H9 (cell line): ENCODE results near the gene S100A8. TPM values are rescaled to one million over a fixed set of nuclear protein-coding genes. Genes with fewer than 3 reads are reported as not detected.

Experiments
- DNase-seq: peaks from one replicate; pipeline ENCODE4 v3.0.0-alpha.2; 2017
- H2AFZ ChIP-seq: one replicate; pipeline ENCODE4 v1.6.1; 2013; ENCODE audit warnings: mild to moderate bottlenecking, low read length, control low read depth, moderate library complexity
- H2AK5ac ChIP-seq: 2 replicates; pipeline ENCODE4 v1.6.1; 2013; ENCODE audit warnings: low read length, control low read depth, mixed read lengths; ENCODE audit not compliant: insufficient read length
- H2BK120ac ChIP-seq: one replicate; pipeline ENCODE4 v1.6.1; 2013; ENCODE audit warnings: low read depth, mild to moderate bottlenecking, low read length, control low read depth, inconsistent platforms; ENCODE audit not compliant: poor library complexity, severe bottlenecking
- H2BK12ac ChIP-seq: 2 replicates; pipeline ENCODE4 v1.6.1; 2013; ENCODE audit warnings: low read length, control low read depth, mixed read lengths, low read depth; ENCODE audit not compliant: insufficient read length
- H2BK15ac ChIP-seq: 2 replicates; pipeline ENCODE4 v1.6.1; 2013; ENCODE audit warnings: low read depth, low read length, control low read depth
- H2BK20ac ChIP-seq: one replicate; pipeline ENCODE4 v1.6.1; 2013; ENCODE audit warnings: low read depth, mild to moderate bottlenecking, low read length, control low read depth, inconsistent platforms; ENCODE audit not compliant: poor library complexity, severe bottlenecking
- H2BK5ac ChIP-seq: 2 replicates; pipeline ENCODE4 v1.6.1; 2013; ENCODE audit warnings: low read length, control low read depth, mixed read lengths; ENCODE audit not compliant: insufficient read length
- H3K14ac ChIP-seq: 2 replicates; pipeline ENCODE4 v1.6.1; 2013; ENCODE audit warnings: low read length, control low read depth; ENCODE audit not compliant: insufficient read depth
- H3K18ac ChIP-seq: 2 replicates; pipeline ENCODE4 v1.6.1; 2013; ENCODE audit warnings: low read depth, mild to moderate bottlenecking, mixed read lengths, low read length, control low read depth; ENCODE audit not compliant: insufficient read length
- H3K23ac ChIP-seq: 2 replicates; pipeline ENCODE4 v1.6.1; 2013; ENCODE audit warnings: low read length, control low read depth, mixed read lengths, low read depth; ENCODE audit not compliant: insufficient read length
- H3K23me2 ChIP-seq: 2 replicates; pipeline ENCODE4 v1.6.1; 2013; ENCODE audit warnings: low read depth, mild to moderate bottlenecking, mixed read lengths, low read length, control low read depth; ENCODE audit not compliant: insufficient read length, poor library complexity, severe bottlenecking
- H3K27ac ChIP-seq: 2 replicates; pipeline ENCODE4 v1.5.1; 2013; ENCODE audit warnings: low read length, control low read depth, mixed read lengths, low read depth; ENCODE audit not compliant: insufficient read length
- H3K27me3 ChIP-seq: 2 replicates; pipeline ENCODE4 v1.6.1; 2013; ENCODE audit warnings: low read length, control low read depth, inconsistent platforms; ENCODE audit not compliant: insufficient read depth
- H3K4ac ChIP-seq: 2 replicates; pipeline ENCODE4 v1.6.1; 2013; ENCODE audit warnings: low read depth, mild to moderate bottlenecking, control low read depth, inconsistent platforms, low read length, moderate library complexity
- H3K4me1 ChIP-seq: 2 replicates; pipeline ENCODE4 v1.6.1; 2013; ENCODE audit warnings: low read length, control low read depth, inconsistent platforms; ENCODE audit not compliant: insufficient read depth
- H3K4me2 ChIP-seq: 2 replicates; pipeline ENCODE4 v1.6.1; 2013; ENCODE audit warnings: low read length, control low read depth, mixed read lengths; ENCODE audit not compliant: insufficient read length, insufficient read depth
- H3K56ac ChIP-seq: 2 replicates; pipeline ENCODE4 v1.6.1; 2013; ENCODE audit warnings: low read depth, mild to moderate bottlenecking, mixed read lengths, low read length, control low read depth; ENCODE audit not compliant: insufficient read length
- H3K79me1 ChIP-seq: 2 replicates; pipeline ENCODE4 v1.6.1; 2013; ENCODE audit warnings: low read depth, mild to moderate bottlenecking, moderate library complexity, low read length, control low read depth, inconsistent platforms; ENCODE audit not compliant: insufficient read depth, poor library complexity, severe bottlenecking
- H3K79me2 ChIP-seq: 2 replicates; pipeline ENCODE4 v1.6.1; 2013; ENCODE audit warnings: low read length, control low read depth, inconsistent platforms; ENCODE audit not compliant: insufficient read depth
- H3K9ac ChIP-seq: 2 replicates; pipeline ENCODE4 v1.6.1; 2013; ENCODE audit warnings: low read length, control low read depth, mixed read lengths; ENCODE audit not compliant: insufficient read length; ENCODE audit errors: extremely low read depth
- H3K9me3 ChIP-seq: one replicate; pipeline ENCODE4 v1.6.1; 2013; ENCODE audit warnings: low read depth, low read length, inconsistent platforms; ENCODE audit not compliant: control insufficient read depth
- H3T11ph ChIP-seq: one replicate; pipeline ENCODE4 v1.6.1; 2013; ENCODE audit warnings: mild to moderate bottlenecking, low read length, control low read depth, inconsistent platforms
- H4K20me1 ChIP-seq: one replicate; pipeline ENCODE4 v1.6.1; 2013; ENCODE audit not compliant: control insufficient read depth, insufficient read length, insufficient read depth
- H4K5ac ChIP-seq: 2 replicates; pipeline ENCODE4 v1.6.1; 2013; ENCODE audit warnings: low read depth, mild to moderate bottlenecking, mixed read lengths, low read length, control low read depth; ENCODE audit not compliant: insufficient read length
- H4K8ac ChIP-seq: replicated peaks from 2 replicates; pipeline ENCODE4 v1.6.1; 2013; ENCODE audit warnings: low read length, control low read depth, mixed read lengths, low read depth; ENCODE audit not compliant: insufficient read length
- H4K91ac ChIP-seq: 2 replicates; pipeline ENCODE4 v1.6.1; 2013; ENCODE audit warnings: low read depth, mild to moderate bottlenecking, moderate library complexity, mixed read lengths, low read length, control low read depth; ENCODE audit not compliant: insufficient read length
- H3K27ac Mint-ChIP-seq, 3 experiments: 2 replicates in 2 of 3; 3 replicates in 1 of 3; pipeline ENCODE4 v1.8.0; 2020 to 2021; ENCODE audit warnings: mixed read lengths in 3 of 3, mild to moderate bottlenecking in 1 of 3, moderate library complexity in 1 of 3
- H3K27me3 Mint-ChIP-seq: 2 replicates; pipeline ENCODE4 v1.8.0; 2021; ENCODE audit warnings: low read depth, mild to moderate bottlenecking, moderate library complexity, mixed read lengths
- H3K36me3 Mint-ChIP-seq, 3 experiments: 2 replicates in 2 of 3; 3 replicates in 1 of 3; pipeline ENCODE4 v1.8.0; 2020 to 2021; ENCODE audit warnings: low read depth in 3 of 3, mixed read lengths in 3 of 3; ENCODE audit not compliant: insufficient read depth in 1 of 3
- H3K4me1 Mint-ChIP-seq, 2 experiments: 2 replicates each; pipeline ENCODE4 v1.8.0; 2020; ENCODE audit warnings: mixed read lengths in 2 of 2
- H3K4me3 Mint-ChIP-seq, 2 experiments: 2 replicates in 1 of 2; 3 replicates in 1 of 2; pipeline ENCODE4 v1.8.0; 2020 to 2021; ENCODE audit warnings: mild to moderate bottlenecking in 2 of 2, mixed read lengths in 2 of 2, moderate library complexity in 1 of 2
- H3K9me3 Mint-ChIP-seq, 2 experiments: 2 replicates in 1 of 2; 3 replicates in 1 of 2; pipeline ENCODE4 v1.8.0; 2020; ENCODE audit warnings: mild to moderate bottlenecking in 2 of 2, mixed read lengths in 2 of 2, moderate library complexity in 1 of 2
- WGBS: extraction: QIAGEN DNeasy Blood & Tissue Kit; methylation state at CpG from one replicate; pipeline ENCODE4 v1.1.7; 2013; ENCODE audit warnings: missing lambda C conversion rate, low lambda C conversion rate, mixed read lengths; ENCODE audit not compliant: insufficient read length; ENCODE audit errors: extremely low coverage; 5-methylcytosine and 5-hydroxymethylcytosine counted together
- total RNA-seq: library from RNA; stranded (reverse); gene quantifications from 2 replicates; pipeline ENCODE4 v1.2.1, GENCODE V29; 2021
- TF ChIP-seq, protein P1 (sequence below): fragments of 200-600 bp; sonication (generic); conservative IDR thresholded peaks from 3 replicates; pipeline ENCODE4 v1.8.0; 2021; ENCODE audit warnings: antibody characterized with exemption, mild to moderate bottlenecking

Gene S100A8
- total RNA-seq, 1 experiment from 2014 or later: not detected

DNA sequence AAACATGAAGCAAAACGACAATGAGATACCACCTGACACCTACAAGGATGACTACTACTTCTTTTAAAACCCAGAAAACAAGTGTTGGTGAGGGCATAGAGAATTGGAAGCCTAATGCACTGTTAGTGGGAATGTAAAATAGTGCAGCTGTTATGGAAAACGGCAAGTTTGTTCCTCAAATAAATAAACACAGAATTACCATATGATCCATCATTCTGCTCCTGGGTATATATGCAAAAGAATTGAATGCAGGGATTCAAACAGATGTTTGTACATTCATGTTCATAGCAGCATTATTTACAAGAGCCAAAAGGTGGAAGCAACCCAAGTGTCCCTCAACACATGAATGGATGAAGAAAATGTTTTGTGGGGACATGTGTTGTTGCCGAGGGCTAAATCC lies 1.4 kb upstream of the S100A8 start:
- H3K4ac ChIP-seq: no peak overlapping the region
- H3K4me1 ChIP-seq: no peaks in the 10 kb centered on the region
- no peak overlapping the region for H2BK20ac ChIP-seq
- no peak overlapping the region for H2AFZ ChIP-seq
- H2BK15ac ChIP-seq: no peak overlapping the region
- H3K27me3 ChIP-seq: no peaks in the 10 kb centered on the region
- no peak overlapping the region for H3K18ac ChIP-seq
- no peak overlapping the region for H3T11ph ChIP-seq
- H3K27ac Mint-ChIP-seq: no peak overlapping the region
- no peak overlapping the region for H3K23ac ChIP-seq
- WGBS: no CpG with 5 or more reads among the region's 3 CpGs
- H3K36me3 Mint-ChIP-seq: no peaks in the 10 kb centered on the region
- H3K4me3 Mint-ChIP-seq: no peak overlapping the region
- H3K9ac ChIP-seq: no peak overlapping the region
- H3K14ac ChIP-seq: no peak overlapping the region
- no peak overlapping the region for H2BK5ac ChIP-seq
- peaks cover 0 to 2% of the 10 kb centered on the region in 2 experiments; a peak in 1 of 4 replicates for H3K4me1 Mint-ChIP-seq
- no peaks in the 10 kb centered on the region for H3K23me2 ChIP-seq
- no peak overlapping the region for H3K4me2 ChIP-seq
- H4K8ac ChIP-seq: no peak overlapping the region
- H3K27me3 Mint-ChIP-seq: peaks cover 12% of the 10 kb centered on the region
- H2BK120ac ChIP-seq: no peak overlapping the region
- no peak overlapping the region for H3K56ac ChIP-seq
- H3K9me3 ChIP-seq: no peaks in the 10 kb centered on the region
- no peak for DNase-seq
- no peaks in the 10 kb centered on the region for H3K79me1 ChIP-seq
- no peak overlapping the region for H4K91ac ChIP-seq
- TF ChIP-seq, protein P1, sequence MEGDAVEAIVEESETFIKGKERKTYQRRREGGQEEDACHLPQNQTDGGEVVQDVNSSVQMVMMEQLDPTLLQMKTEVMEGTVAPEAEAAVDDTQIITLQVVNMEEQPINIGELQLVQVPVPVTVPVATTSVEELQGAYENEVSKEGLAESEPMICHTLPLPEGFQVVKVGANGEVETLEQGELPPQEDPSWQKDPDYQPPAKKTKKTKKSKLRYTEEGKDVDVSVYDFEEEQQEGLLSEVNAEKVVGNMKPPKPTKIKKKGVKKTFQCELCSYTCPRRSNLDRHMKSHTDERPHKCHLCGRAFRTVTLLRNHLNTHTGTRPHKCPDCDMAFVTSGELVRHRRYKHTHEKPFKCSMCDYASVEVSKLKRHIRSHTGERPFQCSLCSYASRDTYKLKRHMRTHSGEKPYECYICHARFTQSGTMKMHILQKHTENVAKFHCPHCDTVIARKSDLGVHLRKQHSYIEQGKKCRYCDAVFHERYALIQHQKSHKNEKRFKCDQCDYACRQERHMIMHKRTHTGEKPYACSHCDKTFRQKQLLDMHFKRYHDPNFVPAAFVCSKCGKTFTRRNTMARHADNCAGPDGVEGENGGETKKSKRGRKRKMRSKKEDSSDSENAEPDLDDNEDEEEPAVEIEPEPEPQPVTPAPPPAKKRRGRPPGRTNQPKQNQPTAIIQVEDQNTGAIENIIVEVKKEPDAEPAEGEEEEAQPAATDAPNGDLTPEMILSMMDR: no peak
- no peaks in the 10 kb centered on the region for H4K20me1 ChIP-seq
- no peak overlapping the region for H4K5ac ChIP-seq
- H2AK5ac ChIP-seq: no peak overlapping the region
- H3K27ac ChIP-seq: no peak overlapping the region
- H2BK12ac ChIP-seq: no peak overlapping the region
- no peaks in the 10 kb centered on the region for H3K79me2 ChIP-seq
- no peaks in the 10 kb centered on the region for H3K9me3 Mint-ChIP-seq
